AG09309 (cell line): ENCODE results near the gene TUBB1.

Source experiments
- DNase-seq: peaks from one replicate; pipeline ENCODE4 v3.0.0-alpha.2; 2010; ENCODE audit warnings: low read depth
- H3K4me3 ChIP-seq: 2 replicates; pipeline ENCODE4 v1.5.1; 2011; ENCODE audit warnings: mild to moderate bottlenecking, low read depth, low read length, moderate library complexity; ENCODE audit not compliant: control insufficient read depth
- TF ChIP-seq, protein P1 (sequence below): IDR thresholded peaks from 2 replicates; pipeline ENCODE4 v1.5.1; 2011; ENCODE audit warnings: mild to moderate bottlenecking, low read depth, low read length, inconsistent platforms; ENCODE audit not compliant: insufficient read depth, control insufficient read depth; ENCODE audit errors: missing control alignments

The TUBB1 gene

DNA sequence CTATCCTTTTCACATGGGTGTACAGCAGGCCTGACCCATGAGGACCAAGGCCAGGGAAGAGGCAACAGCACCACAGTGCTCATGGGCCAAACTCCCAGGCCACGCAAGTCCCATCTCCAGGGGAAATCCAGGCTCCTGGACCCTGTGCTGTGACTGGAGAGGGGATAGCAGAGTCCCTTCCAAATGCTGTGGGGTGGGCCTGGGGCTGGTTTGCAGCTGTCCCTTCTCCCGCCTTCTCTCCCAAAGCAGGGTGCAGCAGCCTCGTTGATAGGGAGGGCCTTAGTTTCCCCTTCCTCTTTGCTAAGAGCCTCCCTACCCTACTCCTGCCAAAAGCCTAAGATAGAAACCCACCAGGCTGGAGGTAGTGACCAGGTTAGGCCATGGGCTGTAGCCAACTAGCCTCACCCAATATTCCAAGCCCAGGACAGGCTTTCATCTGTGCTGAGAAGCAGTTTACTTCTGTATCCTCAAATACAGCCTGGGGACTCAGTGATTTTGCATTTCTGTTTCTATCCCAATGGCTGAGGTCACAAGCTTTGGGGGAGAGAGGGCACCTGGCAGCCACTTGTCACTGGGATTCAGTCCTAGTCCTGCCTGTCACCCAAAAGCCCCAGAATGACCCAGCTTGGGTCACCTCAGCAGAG lies 13.6 kb upstream of the TUBB1 start:
- DNase-seq: no peak
- H3K4me3 ChIP-seq: peak overlapping the region; percentile 96
- TF ChIP-seq, protein P1, sequence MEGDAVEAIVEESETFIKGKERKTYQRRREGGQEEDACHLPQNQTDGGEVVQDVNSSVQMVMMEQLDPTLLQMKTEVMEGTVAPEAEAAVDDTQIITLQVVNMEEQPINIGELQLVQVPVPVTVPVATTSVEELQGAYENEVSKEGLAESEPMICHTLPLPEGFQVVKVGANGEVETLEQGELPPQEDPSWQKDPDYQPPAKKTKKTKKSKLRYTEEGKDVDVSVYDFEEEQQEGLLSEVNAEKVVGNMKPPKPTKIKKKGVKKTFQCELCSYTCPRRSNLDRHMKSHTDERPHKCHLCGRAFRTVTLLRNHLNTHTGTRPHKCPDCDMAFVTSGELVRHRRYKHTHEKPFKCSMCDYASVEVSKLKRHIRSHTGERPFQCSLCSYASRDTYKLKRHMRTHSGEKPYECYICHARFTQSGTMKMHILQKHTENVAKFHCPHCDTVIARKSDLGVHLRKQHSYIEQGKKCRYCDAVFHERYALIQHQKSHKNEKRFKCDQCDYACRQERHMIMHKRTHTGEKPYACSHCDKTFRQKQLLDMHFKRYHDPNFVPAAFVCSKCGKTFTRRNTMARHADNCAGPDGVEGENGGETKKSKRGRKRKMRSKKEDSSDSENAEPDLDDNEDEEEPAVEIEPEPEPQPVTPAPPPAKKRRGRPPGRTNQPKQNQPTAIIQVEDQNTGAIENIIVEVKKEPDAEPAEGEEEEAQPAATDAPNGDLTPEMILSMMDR: no peak

DNA sequence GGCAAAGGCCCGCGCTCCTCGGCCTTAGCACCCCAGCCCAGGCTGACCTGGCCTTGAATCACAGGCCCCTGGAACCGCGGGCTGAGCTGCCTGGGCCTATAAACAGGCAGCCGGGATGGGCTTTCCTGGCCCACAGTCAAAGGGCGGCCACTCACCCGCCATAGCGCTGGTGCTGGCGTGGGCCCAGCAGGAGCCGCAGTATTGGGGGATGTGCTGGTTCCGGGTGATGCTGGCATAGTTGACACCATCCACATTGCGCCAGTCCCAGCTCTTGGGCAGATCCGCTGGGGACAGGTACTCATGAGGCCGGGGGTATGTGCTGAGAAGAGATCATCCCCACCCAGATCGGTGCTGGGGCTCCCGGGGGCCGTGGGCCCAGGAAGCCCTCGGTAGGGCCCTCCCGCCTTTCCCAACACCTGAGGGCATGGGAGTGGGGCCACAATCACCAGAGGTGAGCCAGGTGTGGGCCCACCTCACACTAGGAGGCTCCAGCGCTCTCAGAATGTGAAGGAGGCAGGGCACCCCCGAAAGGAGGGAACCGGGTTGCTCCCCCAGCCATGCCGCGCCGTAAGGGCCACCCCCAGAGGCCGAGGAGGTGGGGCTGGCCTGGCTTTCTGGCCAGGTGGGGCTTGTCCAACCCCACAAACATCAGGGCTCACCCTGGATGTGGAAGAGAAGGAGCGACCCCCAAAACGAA lies 12.9 kb upstream of the TUBB1 start:
- DNase-seq: no peak
- peak overlapping the region; percentile 96 for H3K4me3 ChIP-seq
- TF ChIP-seq, protein P1: no peak

- no peak for DNase-seq
- H3K4me3 ChIP-seq: peak within 1 kb of the TSS; percentile 96
- TF ChIP-seq, protein P1: no peak
These were observed 12.2 kb upstream of the TUBB1 start, which contains the start of gene CTSZ for GRCh38 chr20:59006864-59007664. TSS of gene CTSZ (minus strand) at chr20:59007254. CDS start at chr20:59007128, 126 bp downstream.

- TF ChIP-seq, protein P1: no peak
- DNase-seq: no peak
- H3K4me3 ChIP-seq: no peak overlapping the region
These were observed 11.3 kb upstream of the TUBB1 start for GRCh38 chr20:59007665-59008511.

GRCh38 chr20:59008715-59009336 lies 10.4 kb upstream of the TUBB1 start:
- DNase-seq: no peak
- TF ChIP-seq, protein P1: no peak
- no peak overlapping the region for H3K4me3 ChIP-seq
